Activated B cell treated with CpG ODN at 0.5 μM for 24 hours (primary cell): ENCODE data around the gene PGBD2. TPM values are rescaled to one million over a fixed set of nuclear protein-coding genes. Genes with fewer than 3 reads are reported as not detected.

Source experiments
- ATAC-seq: fragments of 200-7000 bp; cut with Tn5 transposase; one replicate; pipeline ENCODE4 v1.10.0; 2021; ENCODE audit warnings: low read depth, mild to moderate bottlenecking, moderate library complexity
- CTCF ChIA-PET: fragments of 350-600 bp; sonication (Branson Sonifier 250); formaldehyde crosslinking; loops from one replicate; lab custom pipeline; 2021; ENCODE audit warnings: antibody characterized with exemption; lab: Charles Lee
- POLR2A ChIA-PET: fragments of 350-600 bp; sonication (Branson Sonifier 250); formaldehyde crosslinking; loops from one replicate; lab custom pipeline; 2021; ENCODE audit warnings: antibody characterized with exemption; lab: Charles Lee
- DNase-seq: peaks from one replicate; pipeline ENCODE4 v3.0.0; 2022
- H3K27ac Mint-ChIP-seq: one replicate; pipeline ENCODE4 v1.8.0; 2020; ENCODE audit warnings: mixed read lengths
- H3K27me3 Mint-ChIP-seq: one replicate; pipeline ENCODE4 v1.8.0; 2021; ENCODE audit warnings: mixed read lengths
- H3K36me3 Mint-ChIP-seq: one replicate; pipeline ENCODE4 v1.8.0; 2021; ENCODE audit warnings: low read depth, mixed read lengths
- H3K4me1 Mint-ChIP-seq: one replicate; pipeline ENCODE4 v1.8.0; 2021; ENCODE audit warnings: mixed read lengths
- H3K4me3 Mint-ChIP-seq: one replicate; pipeline ENCODE4 v1.8.0; 2020; ENCODE audit warnings: mild to moderate bottlenecking, mixed read lengths
- H3K9me3 Mint-ChIP-seq: one replicate; pipeline ENCODE4 v1.8.0; 2020; ENCODE audit warnings: mixed read lengths
- intact Hi-C: fragments of 100-400 bp; cut with micrococcal nuclease; formaldehyde crosslinking; loops from one replicate; pipeline ENCODE4 v1.15.1; 2024
- total RNA-seq: library from RNA; stranded (reverse); gene quantifications from 2 replicates; pipeline ENCODE4 v1.2.3, GENCODE V29; 2022
- TF ChIP-seq, protein P1 (sequence below): fragments of 200-600 bp; IDR thresholded peaks from one replicate; pipeline ENCODE4 v1.8.0; 2022; ENCODE audit warnings: antibody characterized with exemption, mild to moderate bottlenecking

Gene PGBD2
- total RNA-seq, 1 donor from 2014 or later = 13.4 TPM

DNA sequence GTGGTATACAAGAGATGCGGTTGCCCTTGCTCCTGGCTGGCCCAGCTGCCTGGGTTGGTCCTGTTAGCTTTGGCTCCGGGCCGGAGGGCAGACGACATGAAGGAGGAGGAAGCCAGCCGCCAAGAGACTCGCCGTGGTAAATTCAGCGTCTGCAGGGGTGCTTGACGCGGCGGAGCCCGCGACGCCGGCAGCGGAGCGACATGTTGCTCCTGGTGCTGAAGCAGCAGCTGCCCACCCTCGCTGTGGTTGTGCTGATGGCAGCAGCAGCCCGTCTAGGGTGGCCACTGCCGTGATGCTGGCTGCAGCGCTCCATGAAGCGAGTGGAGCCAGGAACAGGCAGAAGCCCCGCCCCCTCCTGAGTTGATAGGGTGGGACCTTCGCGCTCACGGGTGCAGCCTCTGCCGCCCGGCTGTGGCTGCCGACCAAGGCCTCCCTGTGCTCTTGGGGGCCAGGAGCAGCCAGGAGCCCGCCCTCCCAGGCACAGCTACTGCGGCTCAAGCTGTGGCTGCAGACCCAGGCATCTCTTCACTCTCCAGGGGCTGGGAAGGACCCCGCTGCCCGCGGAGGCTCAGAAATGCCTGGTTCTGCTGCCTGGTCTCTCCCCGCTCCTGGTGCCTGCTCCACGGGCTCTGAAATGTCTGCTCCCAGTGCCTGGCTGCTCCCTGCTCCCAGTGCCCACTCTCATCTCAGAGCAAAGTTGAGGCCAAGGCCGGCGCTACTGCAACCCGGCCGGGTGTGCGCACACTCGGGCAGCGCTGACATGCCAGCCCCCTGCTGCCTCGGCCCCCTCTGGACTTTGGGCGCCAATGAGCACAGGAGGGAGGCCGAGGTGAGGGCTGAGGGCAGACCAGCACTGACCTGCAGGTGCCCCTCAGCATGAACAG lies 42.8 kb upstream of the PGBD2 start:
- ChIA-PET POLR2A (interaction anchor here (1.5 to 7.1 kb wide), 4 partner anchors 10 to 58 kb away, joined by 4 to 250 read pairs (median 38); partner anchors contain the start of genes PGBD2 and ZNF672), CTCF (no interaction called here)
- intact Hi-C loops = loop anchor here (1.0 kb wide), 2 partner anchors 10 to 37 kb away; no protein-coding TSS in a partner anchor
- Mint-ChIP-seq H3K9me3 (no peaks in the 10 kb centered on the region), H3K4me1 (peaks cover 38% of the 10 kb centered on the region), H3K27ac (peak overlapping the region; percentile 77), H3K27me3 (no peaks in the 10 kb centered on the region), H3K36me3 (peaks cover 3% of the 10 kb centered on the region), H3K4me3 (peak overlapping the region; percentile 90)
- TF ChIP-seq, protein P1, sequence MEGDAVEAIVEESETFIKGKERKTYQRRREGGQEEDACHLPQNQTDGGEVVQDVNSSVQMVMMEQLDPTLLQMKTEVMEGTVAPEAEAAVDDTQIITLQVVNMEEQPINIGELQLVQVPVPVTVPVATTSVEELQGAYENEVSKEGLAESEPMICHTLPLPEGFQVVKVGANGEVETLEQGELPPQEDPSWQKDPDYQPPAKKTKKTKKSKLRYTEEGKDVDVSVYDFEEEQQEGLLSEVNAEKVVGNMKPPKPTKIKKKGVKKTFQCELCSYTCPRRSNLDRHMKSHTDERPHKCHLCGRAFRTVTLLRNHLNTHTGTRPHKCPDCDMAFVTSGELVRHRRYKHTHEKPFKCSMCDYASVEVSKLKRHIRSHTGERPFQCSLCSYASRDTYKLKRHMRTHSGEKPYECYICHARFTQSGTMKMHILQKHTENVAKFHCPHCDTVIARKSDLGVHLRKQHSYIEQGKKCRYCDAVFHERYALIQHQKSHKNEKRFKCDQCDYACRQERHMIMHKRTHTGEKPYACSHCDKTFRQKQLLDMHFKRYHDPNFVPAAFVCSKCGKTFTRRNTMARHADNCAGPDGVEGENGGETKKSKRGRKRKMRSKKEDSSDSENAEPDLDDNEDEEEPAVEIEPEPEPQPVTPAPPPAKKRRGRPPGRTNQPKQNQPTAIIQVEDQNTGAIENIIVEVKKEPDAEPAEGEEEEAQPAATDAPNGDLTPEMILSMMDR = no peak
- DNase-seq (peak; percentile 67), ATAC-seq (peak; percentile 51)

DNA sequence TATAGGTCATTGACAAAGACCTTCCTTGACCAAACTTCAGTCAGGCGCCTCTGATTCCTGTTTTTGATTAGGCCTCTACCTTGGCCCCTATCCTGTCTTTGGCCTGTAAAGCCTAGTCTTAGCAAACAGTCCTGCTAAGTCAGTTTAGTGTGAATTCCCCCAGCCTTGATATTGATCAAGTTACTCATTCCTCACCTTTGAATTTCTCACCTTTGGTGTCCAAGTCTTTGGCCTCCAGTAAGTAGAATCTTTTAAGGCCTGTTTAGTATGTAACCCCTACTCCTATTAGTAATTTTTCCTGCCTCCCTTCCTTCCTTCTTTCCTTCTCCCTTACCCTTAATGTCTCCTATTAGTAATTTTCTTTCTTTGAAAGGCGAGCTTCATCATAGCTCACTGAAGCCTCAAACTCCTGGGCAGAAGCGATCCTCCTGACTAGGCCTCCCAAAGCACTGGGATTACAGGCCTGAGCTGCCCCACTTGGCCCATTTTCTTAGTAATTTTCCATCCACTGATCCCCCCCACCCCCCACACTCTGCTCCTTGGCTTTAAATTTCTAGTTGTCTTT lies 34.1 kb upstream of the PGBD2 start:
- TF ChIP-seq, protein P1 = no peak
- Mint-ChIP-seq H3K4me3 (no peak overlapping the region), H3K27me3 (peaks cover 8% of the 10 kb centered on the region), H3K36me3 (peaks cover 11% of the 10 kb centered on the region), H3K4me1 (peaks cover 19% of the 10 kb centered on the region), H3K27ac (no peak overlapping the region), H3K9me3 (no peaks in the 10 kb centered on the region)
- ChIA-PET POLR2A (interaction anchor here (0.6 to 3.8 kb wide), 3 partner anchors 11 to 18 kb away, joined by 3 to 68 read pairs (median 3); partner anchors contain the start of gene ZNF692), CTCF (no interaction called here)
- ATAC-seq = no peak
- intact Hi-C loops = no loop called here
- no peak for DNase-seq

DNA sequence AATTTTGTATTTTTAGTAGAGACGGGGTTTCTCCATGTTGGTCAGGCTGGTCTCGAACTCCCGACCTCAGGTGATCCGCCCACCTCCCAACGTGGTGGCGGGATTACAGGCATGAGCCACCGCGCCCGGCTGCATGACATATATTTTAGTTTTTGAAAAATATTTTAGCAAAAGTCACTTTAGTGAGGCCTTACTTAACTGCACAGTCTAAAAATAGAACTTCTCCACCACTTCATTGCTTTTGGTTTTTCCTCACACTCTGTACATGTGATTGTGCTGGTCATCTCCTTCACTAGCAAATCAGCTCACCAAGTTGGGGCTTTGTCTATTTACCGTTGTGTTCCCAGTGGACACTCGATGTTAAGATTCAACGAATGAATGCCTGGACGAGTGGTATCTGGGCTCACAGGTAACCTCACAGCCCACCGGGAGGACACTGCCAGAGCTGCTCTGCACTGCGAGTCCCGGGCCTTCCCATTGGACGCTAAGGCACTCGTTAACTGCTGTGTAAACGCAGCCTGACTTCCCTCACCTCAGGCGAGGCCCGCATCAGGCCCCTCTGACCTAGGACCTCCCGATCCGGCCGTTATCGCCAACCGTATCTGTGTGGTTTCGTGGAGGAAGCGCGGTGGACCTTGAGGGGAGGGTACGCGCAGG lies 33.2 kb upstream of the PGBD2 start:
- ATAC-seq (peak; percentile 35), DNase-seq (no peak)
- H3K36me3 Mint-ChIP-seq = peaks cover 11% of the 10 kb centered on the region
- peaks cover 8% of the 10 kb centered on the region for H3K27me3 Mint-ChIP-seq
- peaks cover 19% of the 10 kb centered on the region for H3K4me1 Mint-ChIP-seq
- TF ChIP-seq, protein P1 = no peak
- ChIA-PET POLR2A (interaction anchor here (0.8 to 3.8 kb wide), 5 partner anchors 12 to 54 kb away, joined by 4 to 68 read pairs (median 19); partner anchors contain the start of genes PGBD2, SH3BP5L, ZNF672 and ZNF692), CTCF (interaction anchor here (1.7 to 2.0 kb wide), 2 partner anchors 14 to 15 kb away, joined by 5 to 7 read pairs; partner anchors contain the start of gene ZNF692)
- H3K9me3 Mint-ChIP-seq = no peaks in the 10 kb centered on the region
- peak overlapping the region; percentile 97 for H3K27ac Mint-ChIP-seq
- intact Hi-C loops = loop anchor here (1.0 kb wide), 5 partner anchors 10 to 254 kb away; partner anchors contain the start of gene ZNF692
- H3K4me3 Mint-ChIP-seq = peak overlapping the region; percentile 95

DNA sequence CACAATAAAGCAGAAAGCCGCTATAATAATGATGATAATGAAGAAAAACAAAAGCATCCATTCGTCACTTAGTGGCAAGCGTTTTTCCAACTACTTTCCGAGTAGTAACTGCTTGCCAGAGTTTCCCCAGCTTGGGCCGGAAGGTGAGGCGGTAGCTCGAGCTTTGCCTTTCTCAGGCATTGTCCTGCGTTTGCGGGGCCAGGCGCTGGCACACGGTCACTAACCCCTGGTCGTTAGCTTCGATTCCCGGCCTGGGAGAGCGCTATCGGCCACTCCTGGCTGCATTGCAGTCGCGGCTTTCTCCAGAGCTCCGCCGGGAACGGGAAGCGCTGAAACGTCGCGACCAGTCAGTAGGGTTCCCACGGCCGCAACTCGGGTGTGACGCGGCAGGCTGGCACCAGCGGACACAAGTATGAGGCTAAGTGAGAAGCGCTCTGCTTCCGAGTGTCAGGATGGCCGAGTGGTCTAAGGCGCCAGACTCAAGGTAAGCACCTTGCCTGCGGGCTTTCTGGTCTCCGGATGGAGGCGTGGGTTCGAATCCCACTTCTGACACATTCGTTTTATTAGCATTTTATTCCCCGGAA lies 32.5 kb upstream of the PGBD2 start:
- TF ChIP-seq, protein P1 = no peak
- CTCF ChIA-PET = interaction anchor here (1.2 to 2.0 kb wide), 3 partner anchors 9 to 15 kb away, joined by 3 to 7 read pairs (median 5); partner anchors contain the start of gene ZNF692
- H3K27me3 Mint-ChIP-seq = peaks cover 8% of the 10 kb centered on the region
- H3K36me3 Mint-ChIP-seq = peaks cover 11% of the 10 kb centered on the region
- H3K27ac Mint-ChIP-seq = peak overlapping the region; percentile 97
- DNase-seq (peak; percentile 91), ATAC-seq (peak; percentile 80)
- H3K4me3 Mint-ChIP-seq = peak overlapping the region; percentile 95
- POLR2A ChIA-PET = interaction anchor here (0.8 to 3.8 kb wide), 6 partner anchors 9 to 54 kb away, joined by 3 to 68 read pairs (median 15); partner anchors contain the start of genes PGBD2, SH3BP5L, ZNF672 and ZNF692
- peaks cover 19% of the 10 kb centered on the region for H3K4me1 Mint-ChIP-seq
- H3K9me3 Mint-ChIP-seq = no peaks in the 10 kb centered on the region
- intact Hi-C loops = loop anchor here (1.0 kb wide), 5 partner anchors 10 to 254 kb away; partner anchors contain the start of gene ZNF692
